GM23338 (cell line): ENCODE results near the gene TSHZ2. TPM values are rescaled to one million over a fixed set of nuclear protein-coding genes. Genes with fewer than 3 reads are reported as not detected.

Source experiments
- ATAC-seq: fragments of 200-7000 bp; cut with Tn5 transposase; 3 replicates; pipeline ENCODE4 v1.9.1; 2020
- DNase-seq: peaks from one replicate; pipeline ENCODE4 v3.0.0-alpha.2; 2015; ENCODE audit warnings: low spot score
- H2AFZ ChIP-seq: fragments of 200-600 bp; sonication (generic); 2 replicates; pipeline ENCODE4 v1.8.0; 2016; ENCODE audit warnings: antibody characterized with exemption, mild to moderate bottlenecking, moderate library complexity
- H3F3A ChIP-seq: fragments of 200-600 bp; sonication (generic); replicated peaks from 2 replicates; pipeline ENCODE4 v1.8.0; 2017; ENCODE audit warnings: antibody characterized with exemption, mixed run types, low read depth
- H3K27ac ChIP-seq: fragments of 200-600 bp; sonication (generic); 2 replicates; pipeline ENCODE4 v1.6.1; 2016; ENCODE audit warnings: low read depth
- H3K27me3 ChIP-seq: fragments of 200-600 bp; sonication (generic); 2 replicates; pipeline ENCODE4 v1.8.0; 2016; ENCODE audit warnings: mild to moderate bottlenecking, mixed run types, moderate library complexity; ENCODE audit not compliant: insufficient read depth
- H3K36me3 ChIP-seq: fragments of 200-600 bp; sonication (generic); 2 replicates; pipeline ENCODE4 v1.8.0; 2016; ENCODE audit warnings: mild to moderate bottlenecking; ENCODE audit not compliant: insufficient read depth
- H3K4me1 ChIP-seq: fragments of 200-600 bp; sonication (generic); 2 replicates; pipeline ENCODE4 v1.8.0; 2016; ENCODE audit warnings: mild to moderate bottlenecking, moderate library complexity; ENCODE audit not compliant: insufficient read depth
- H3K4me2 ChIP-seq: fragments of 200-600 bp; sonication (generic); 2 replicates; pipeline ENCODE4 v1.7.1; 2017; ENCODE audit warnings: mixed run types
- H3K4me3 ChIP-seq: fragments of 200-600 bp; sonication (generic); 2 replicates; pipeline ENCODE4 v1.6.1; 2016; ENCODE audit warnings: mixed run types
- H3K79me2 ChIP-seq: fragments of 200-600 bp; sonication (generic); replicated peaks from 2 replicates; pipeline ENCODE4 v1.8.0; 2017; ENCODE audit warnings: mild to moderate bottlenecking; ENCODE audit not compliant: insufficient read depth
- H3K9me2 ChIP-seq: fragments of 200-600 bp; sonication (generic); 2 replicates; pipeline ENCODE4 v1.8.0; 2017; ENCODE audit not compliant: insufficient read depth
- H4K20me1 ChIP-seq: fragments of 200-600 bp; sonication (generic); replicated peaks from 2 replicates; pipeline ENCODE4 v1.8.0; 2017; ENCODE audit warnings: mild to moderate bottlenecking; ENCODE audit not compliant: insufficient read depth
- H3K27ac Mint-ChIP-seq: 2 replicates; pipeline ENCODE4 v1.8.0; 2020; ENCODE audit warnings: inconsistent platforms, mild to moderate bottlenecking, moderate library complexity, mixed read lengths
- H3K27me3 Mint-ChIP-seq: 3 replicates; pipeline ENCODE4 v1.8.0; 2022; ENCODE audit warnings: low read depth, mild to moderate bottlenecking, moderate library complexity, mixed read lengths, inconsistent platforms; ENCODE audit not compliant: insufficient read depth, poor library complexity
- H3K36me3 Mint-ChIP-seq: 3 replicates; pipeline ENCODE4 v1.8.0; 2021; ENCODE audit warnings: low read depth, mild to moderate bottlenecking, inconsistent platforms, moderate library complexity, mixed read lengths
- H3K4me1 Mint-ChIP-seq: 3 replicates; pipeline ENCODE4 v1.8.0; 2020; ENCODE audit warnings: mild to moderate bottlenecking, inconsistent platforms, mixed read lengths
- H3K4me3 Mint-ChIP-seq: 3 replicates; pipeline ENCODE4 v1.8.0; 2021; ENCODE audit warnings: moderate library complexity, mild to moderate bottlenecking, inconsistent platforms, mixed read lengths
- H3K9me3 Mint-ChIP-seq: 3 replicates; pipeline ENCODE4 v1.8.0; 2020; ENCODE audit warnings: moderate library complexity, mild to moderate bottlenecking, inconsistent platforms, mixed read lengths
- EZH2phosphoT487 ChIP-seq: fragments of 200-600 bp; sonication (generic); IDR thresholded peaks from one replicate; pipeline ENCODE4 v1.8.1; 2018; ENCODE audit warnings: antibody characterized with exemption; ENCODE audit not compliant: unreplicated experiment
- NANOG ChIP-seq: IDR thresholded peaks from 2 replicates; pipeline ENCODE4 v1.6.1; 2016; ENCODE audit warnings: antibody characterized with exemption, borderline replicate concordance
- POLR2AphosphoS5 ChIP-seq: IDR thresholded peaks from 2 replicates; pipeline ENCODE4 v1.6.1; 2016; ENCODE audit warnings: antibody characterized with exemption, low read depth
- STAT1 ChIP-seq: IDR thresholded peaks from one replicate; pipeline ENCODE4 v1.6.1; 2016; ENCODE audit warnings: antibody characterized with exemption; ENCODE audit not compliant: unreplicated experiment
- ZNF331 ChIP-seq: fragments of 250-450 bp; sonication (Bioruptor Pico); IDR thresholded peaks from 2 replicates; pipeline ENCODE4 v1.5.0; 2020; ENCODE audit warnings: low read depth, mild to moderate bottlenecking, moderate library complexity
- ZNF462 ChIP-seq: fragments of 250-450 bp; sonication (Bioruptor Pico); IDR thresholded peaks from 2 replicates; pipeline ENCODE4 v1.5.0; 2020; ENCODE audit warnings: mild to moderate bottlenecking, moderate library complexity
- polyA plus RNA-seq: library from polyadenylated mRNA; unstranded; fragments of >200 nt; fragmentation: Nextera tagmentation; extraction: Ambion mirVana; gene quantifications from 2 replicates; pipeline ENCODE4 v1.2.1, GENCODE V29; 2016
- total RNA-seq: library from RNA; depleted of rRNA; stranded (reverse); fragments of >200 nt; shearing (Covaris generic); gene quantifications from 2 replicates; pipeline ENCODE4 v1.2.3, GENCODE V29; 2014

TSHZ2 gene
- total and polyA plus RNA-seq, 2 experiments from 2014 or later: 0.49 to 1.3 TPM

- TF ChIP-seq ZNF462: no peak
- TF ChIP-seq STAT1: no peak
Measured at GRCh38 chr20:53425481-53425880, 453.3 kb downstream of the TSHZ2 start (continued).

GRCh38 chr20:53425941-53426340, 453.8 kb downstream of the TSHZ2 start:
- H3K4me2 ChIP-seq: no peak overlapping the region
- ATAC-seq: no peak
- Mint-ChIP-seq H3K27me3 (no peaks in the 10 kb centered on the region), H3K36me3 (no peaks in the 10 kb centered on the region), H3K4me3 (no peak overlapping the region), H3K27ac (no peak overlapping the region), H3K4me1 (peaks cover 8% of the 10 kb centered on the region; the same call in 2 of the 3 replicates), H3K9me3 (peaks cover 3% of the 10 kb centered on the region; the same call in 2 of the 3 replicates)
- no peak for TF ChIP-seq EZH2phosphoT487
- no peak for TF ChIP-seq ZNF331
- TF ChIP-seq NANOG: no peak
- TF ChIP-seq POLR2AphosphoS5: no peak
- no peak overlapping the region for H3K27ac ChIP-seq
- no peaks in the 10 kb centered on the region for H3K27me3 ChIP-seq
- no peaks in the 10 kb centered on the region for H3K36me3 ChIP-seq
- DNase-seq: no peak
- no peaks in the 10 kb centered on the region for H3K4me1 ChIP-seq
- no peaks in the 10 kb centered on the region for H4K20me1 ChIP-seq
- no peaks in the 10 kb centered on the region; the same call in 1 of the 2 replicates for H3K9me2 ChIP-seq
- no peaks in the 10 kb centered on the region for H3K79me2 ChIP-seq
- H3F3A ChIP-seq: no peaks in the 10 kb centered on the region
- no peak overlapping the region for H2AFZ ChIP-seq
- H3K4me3 ChIP-seq: no peak overlapping the region
